Thyroid gland (tissue), 4 donors: ENCODE results near the gene INO80E. TPM values are rescaled to one million over a fixed set of nuclear protein-coding genes. Genes with fewer than 3 reads are reported as not detected.
A peak's percentile ranks its signal among the peaks of the same experiment; 100 is the strongest.

Experiments used
- DNase-seq, 2 donors: peaks; one replicate each; pipeline ENCODE4 v3.0.0-alpha.2; 2019
- H3K27ac ChIP-seq, 3 donors: fragments of 200-600 bp; sonication (generic); 1 replicate in 2 of 3; 2 replicates in 1 of 3; pipeline ENCODE4 v1.5.1; 2016 to 2019; ENCODE audit warnings: mild to moderate bottlenecking in 1 of 3, moderate library complexity in 1 of 3
- H3K27me3 ChIP-seq: fragments of 200-600 bp; sonication (generic); one replicate; pipeline ENCODE4 v1.5.1; 2019
- H3K36me3 ChIP-seq, 2 donors: fragments of 200-600 bp; sonication (generic); one replicate each; pipeline ENCODE4 v1.5.1; 2016 to 2019
- H3K4me1 ChIP-seq, 2 donors: fragments of 200-600 bp; sonication (generic); one replicate each; pipeline ENCODE4 v1.5.1; 2017 to 2019
- H3K4me3 ChIP-seq, 3 donors: fragments of 200-600 bp; sonication (generic); replicated peaks in 1 of 3; 1 replicate in 2 of 3; 2 replicates in 1 of 3; pipeline ENCODE4 v1.5.1; 2016; ENCODE audit warnings: mild to moderate bottlenecking in 1 of 3
- H3K9me3 ChIP-seq: fragments of 200-600 bp; sonication (generic); one replicate; pipeline ENCODE4 v1.5.1; 2017
- POLR2A ChIP-seq, 2 donors: fragments of 450-650 bp; IDR thresholded peaks; one replicate each; pipeline ENCODE4 v1.6.1; 2017; ENCODE audit warnings: antibody characterized with exemption in 2 of 2, mild to moderate bottlenecking in 2 of 2, moderate library complexity in 1 of 2
- WGBS, 2 donors: methylation state at CpG; one replicate each; pipeline ENCODE4 v1.1.5; 2017; 5-methylcytosine and 5-hydroxymethylcytosine counted together
- intact Hi-C: fragments of 100-400 bp; cut with DNase I; formaldehyde crosslinking; loops from one replicate; pipeline ENCODE4 v1.15.1; 2023
- total RNA-seq, 4 donors: library from RNA; depleted of rRNA; stranded (reverse); fragments of >200 nt; gene quantifications; one replicate each; pipeline ENCODE4 v1.2.3, GENCODE V29; 2016
- TF ChIP-seq, protein P1 (sequence below), 6 experiments: fragments of 200-600 bp in 3 of 6; fragments of 450-650 bp in 3 of 6; sonication (generic) in 3 of 6; IDR thresholded peaks; one replicate each; pipeline ENCODE4 v1.5.1; 2016 to 2019; ENCODE audit warnings: antibody characterized with exemption in 6 of 6, mild to moderate bottlenecking in 2 of 6, inconsistent platforms in 1 of 6, moderate library complexity in 1 of 6

Gene INO80E
- total RNA-seq, 4 donors from 2014 or later: 45.9 to 165 (median 142) TPM

DNA sequence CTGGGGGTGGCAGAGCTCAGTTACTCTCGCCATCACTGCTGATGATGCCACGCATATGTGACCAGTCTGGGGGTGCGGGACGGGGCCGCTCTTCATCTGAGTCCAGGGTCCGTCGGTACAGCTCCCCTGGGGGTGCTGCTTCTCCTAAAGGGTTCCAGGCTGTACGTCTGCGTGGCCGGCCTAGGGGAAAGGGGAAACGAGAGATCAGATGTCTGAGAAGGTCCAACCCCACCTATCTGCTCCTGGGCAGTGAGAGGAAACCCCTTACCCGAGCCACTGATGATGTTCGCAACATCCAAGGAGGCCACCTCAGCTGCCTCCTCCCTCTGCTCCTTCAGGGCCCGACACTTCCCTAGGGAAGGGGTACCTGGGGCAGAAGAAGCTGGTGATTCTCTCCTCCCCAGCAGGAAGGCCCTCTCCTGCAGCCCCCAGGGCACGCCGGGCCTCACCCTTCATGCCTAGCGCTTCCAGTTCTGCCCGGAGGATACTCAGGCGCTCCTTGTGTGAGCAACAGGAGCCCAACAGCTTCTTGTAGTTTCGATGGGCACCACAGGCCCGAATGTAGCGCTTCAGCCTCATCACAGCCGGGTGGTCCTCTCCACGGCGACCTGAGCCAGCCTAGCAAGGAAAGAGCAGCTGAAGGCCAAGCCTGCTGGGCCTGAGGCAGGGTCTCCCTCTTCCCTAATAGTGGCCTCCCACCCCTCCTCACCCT lies 2.7 kb upstream of the INO80E start:
- Histone ChIP-seq H3K4me3 (no peak overlapping the region), H3K36me3 (peaks cover 17 to 19% of the 10 kb centered on the region in 2 donors), H3K9me3 (no peaks in the 10 kb centered on the region), H3K27ac (no peak overlapping the region), H3K27me3 (no peaks in the 10 kb centered on the region), H3K4me1 (peaks cover 13 to 15% of the 10 kb centered on the region in 2 donors)
- TF ChIP-seq POLR2A (IDR thresholded peaks at IDR 0.05): no peak
- TF ChIP-seq, protein P1, sequence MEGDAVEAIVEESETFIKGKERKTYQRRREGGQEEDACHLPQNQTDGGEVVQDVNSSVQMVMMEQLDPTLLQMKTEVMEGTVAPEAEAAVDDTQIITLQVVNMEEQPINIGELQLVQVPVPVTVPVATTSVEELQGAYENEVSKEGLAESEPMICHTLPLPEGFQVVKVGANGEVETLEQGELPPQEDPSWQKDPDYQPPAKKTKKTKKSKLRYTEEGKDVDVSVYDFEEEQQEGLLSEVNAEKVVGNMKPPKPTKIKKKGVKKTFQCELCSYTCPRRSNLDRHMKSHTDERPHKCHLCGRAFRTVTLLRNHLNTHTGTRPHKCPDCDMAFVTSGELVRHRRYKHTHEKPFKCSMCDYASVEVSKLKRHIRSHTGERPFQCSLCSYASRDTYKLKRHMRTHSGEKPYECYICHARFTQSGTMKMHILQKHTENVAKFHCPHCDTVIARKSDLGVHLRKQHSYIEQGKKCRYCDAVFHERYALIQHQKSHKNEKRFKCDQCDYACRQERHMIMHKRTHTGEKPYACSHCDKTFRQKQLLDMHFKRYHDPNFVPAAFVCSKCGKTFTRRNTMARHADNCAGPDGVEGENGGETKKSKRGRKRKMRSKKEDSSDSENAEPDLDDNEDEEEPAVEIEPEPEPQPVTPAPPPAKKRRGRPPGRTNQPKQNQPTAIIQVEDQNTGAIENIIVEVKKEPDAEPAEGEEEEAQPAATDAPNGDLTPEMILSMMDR (IDR thresholded peaks at IDR 0.05): no peak
- 91 to 92% methylated on average over 19 to 20 of the region's 25 CpGs for WGBS, 2 donors
- DNase-seq: no peak
- intact Hi-C loops: no loop called here

GRCh38 chr16:29993903-29994599 lies 2.0 kb upstream of the INO80E start:
- peaks cover 13 to 15% of the 10 kb centered on the region in 2 donors for H3K4me1 ChIP-seq
- 88 to 91% methylated on average over 9 of the region's 9 CpGs for WGBS, 2 donors

DNA sequence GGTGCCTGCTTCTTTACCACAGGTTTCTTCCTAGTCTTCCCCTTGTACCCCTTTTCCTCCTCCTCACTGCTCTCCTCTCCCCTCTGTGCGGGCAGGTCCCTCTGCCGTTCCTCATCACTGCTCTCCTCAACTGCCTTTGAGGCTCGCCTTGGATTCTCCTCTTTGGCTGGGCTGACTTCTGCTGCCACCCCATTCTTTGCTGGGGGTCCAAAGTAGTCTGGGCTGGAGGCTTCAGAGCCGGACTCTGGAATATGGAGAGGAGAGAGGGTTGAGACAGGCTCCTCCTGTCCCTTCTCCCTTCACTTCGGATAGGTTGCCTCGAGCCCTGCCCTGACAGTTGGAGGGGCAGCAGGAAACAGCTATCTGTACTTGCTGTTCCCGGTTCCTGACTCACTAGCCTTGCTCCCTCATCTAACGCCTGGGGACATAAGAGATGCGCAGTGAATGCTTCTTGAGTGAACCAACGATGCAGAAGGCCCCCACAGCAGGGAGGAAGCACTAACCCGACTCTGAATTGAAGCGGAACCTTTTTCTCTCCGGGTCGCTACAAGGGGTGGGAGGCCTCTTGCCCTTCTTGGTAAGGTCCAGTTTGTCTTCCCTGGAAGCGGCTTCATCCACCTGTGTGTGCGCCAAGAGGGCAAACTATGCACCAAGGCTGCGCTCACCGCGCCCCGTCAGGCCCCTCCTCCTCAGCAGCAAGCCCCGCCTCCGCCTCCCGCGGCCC lies 1.3 kb upstream of the INO80E start:
- H3K9me3 ChIP-seq: no peaks in the 10 kb centered on the region
- peaks cover 13 to 15% of the 10 kb centered on the region in 2 donors for H3K4me1 ChIP-seq
- H3K4me3 ChIP-seq: peak overlapping the region; percentile 24 to 81 (median 66)
- H3K27me3 ChIP-seq: no peaks in the 10 kb centered on the region
- DNase-seq: no peak
- WGBS, 2 donors: 10 to 12% methylated on average over 24 of the region's 24 CpGs
- H3K27ac ChIP-seq: peak overlapping the region; percentile 85 to 96 (median 89)
- intact Hi-C loops: loop anchor here (2.0 kb wide), 1 partner anchor 18 kb away; no protein-coding TSS in a partner anchor
- TF ChIP-seq, protein P1 (IDR thresholded peaks at IDR 0.05): no peak
- peaks cover 12 to 16% of the 10 kb centered on the region in 2 donors for H3K36me3 ChIP-seq

More at GRCh38 chr16:29993903-29994599, 2.0 kb upstream of the INO80E start:
- TF ChIP-seq POLR2A (IDR thresholded peaks at IDR 0.05): no peak
- TF ChIP-seq, protein P1 (IDR thresholded peaks at IDR 0.05): no peak
- intact Hi-C loops: loop anchor here (2.0 kb wide), 1 partner anchor 17 kb away; no protein-coding TSS in a partner anchor
- DNase-seq: no peak
- no peaks in the 10 kb centered on the region for H3K27me3 ChIP-seq
- no peak overlapping the region for H3K4me3 ChIP-seq
- H3K27ac ChIP-seq: no peak overlapping the region
- H3K9me3 ChIP-seq: no peaks in the 10 kb centered on the region
- peaks cover 12 to 16% of the 10 kb centered on the region in 2 donors for H3K36me3 ChIP-seq

DNA sequence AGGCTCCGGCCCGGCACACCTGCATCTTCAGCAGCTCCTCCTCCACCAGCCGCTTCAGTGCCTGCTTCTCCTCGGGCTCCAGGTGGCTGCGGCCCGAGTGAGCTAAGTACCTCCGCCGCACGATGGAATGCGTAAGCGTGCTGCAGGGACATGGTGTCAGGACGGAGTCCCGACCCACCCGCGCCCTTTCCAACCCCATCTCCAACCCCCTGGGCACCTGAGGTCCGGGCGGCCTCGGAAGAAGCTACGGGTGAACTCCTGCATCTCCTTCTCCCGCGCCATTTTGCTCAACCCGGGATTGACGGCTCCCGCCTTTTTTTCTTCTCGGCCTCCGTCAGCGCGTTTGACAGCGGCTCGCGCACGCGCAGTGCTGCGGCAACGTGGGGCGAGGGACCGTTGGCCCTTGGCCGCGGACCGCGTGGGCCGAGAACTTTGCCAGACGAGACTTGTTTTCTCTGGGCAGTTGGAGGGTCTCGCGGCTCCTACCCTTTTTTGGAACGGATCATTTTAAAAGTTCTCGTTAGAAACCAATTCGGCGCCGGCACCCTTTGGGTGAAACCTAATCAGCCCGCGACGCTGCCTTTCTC lies 624 bp upstream of the INO80E start, which contains the start of gene HIRIP3:
HIRIP3 (minus strand) TSS at position 294 of the 587 bp plus-strand sequence; CDS start at position 282, 12 bp downstream.
- H3K4me1 ChIP-seq: peaks cover 13 to 15% of the 10 kb centered on the region in 2 donors
- intact Hi-C loops: loop anchor here (2.0 kb wide), 1 partner anchor 19 kb away; no protein-coding TSS in a partner anchor
- no peaks in the 10 kb centered on the region for H3K9me3 ChIP-seq
- H3K27ac ChIP-seq: peak within 1 kb of the TSS; percentile 85 to 96 (median 89)
- WGBS, 2 donors: 1% methylated on average over 39 to 49 of the region's 53 CpGs
- peak; percentile 87 to 89 for DNase-seq
- TF ChIP-seq POLR2A (IDR thresholded peaks at IDR 0.05): peak; percentile 46 to 65
- TF ChIP-seq, protein P1 (IDR thresholded peaks at IDR 0.05): no peak
- no peaks in the 10 kb centered on the region for H3K27me3 ChIP-seq
- peaks cover 8 to 13% of the 10 kb centered on the region in 2 donors for H3K36me3 ChIP-seq
- H3K4me3 ChIP-seq: peak within 1 kb of the TSS; percentile 24 to 81 (median 66)
